SHP77 (cell line): ENCODE results near the gene SIRPA.

Source experiments
- DNase-seq, 2 experiments: peaks; one replicate each; lab custom pipeline; 2025; lab: John Stamatoyannopoulos, UW

Gene SIRPA

DNA sequence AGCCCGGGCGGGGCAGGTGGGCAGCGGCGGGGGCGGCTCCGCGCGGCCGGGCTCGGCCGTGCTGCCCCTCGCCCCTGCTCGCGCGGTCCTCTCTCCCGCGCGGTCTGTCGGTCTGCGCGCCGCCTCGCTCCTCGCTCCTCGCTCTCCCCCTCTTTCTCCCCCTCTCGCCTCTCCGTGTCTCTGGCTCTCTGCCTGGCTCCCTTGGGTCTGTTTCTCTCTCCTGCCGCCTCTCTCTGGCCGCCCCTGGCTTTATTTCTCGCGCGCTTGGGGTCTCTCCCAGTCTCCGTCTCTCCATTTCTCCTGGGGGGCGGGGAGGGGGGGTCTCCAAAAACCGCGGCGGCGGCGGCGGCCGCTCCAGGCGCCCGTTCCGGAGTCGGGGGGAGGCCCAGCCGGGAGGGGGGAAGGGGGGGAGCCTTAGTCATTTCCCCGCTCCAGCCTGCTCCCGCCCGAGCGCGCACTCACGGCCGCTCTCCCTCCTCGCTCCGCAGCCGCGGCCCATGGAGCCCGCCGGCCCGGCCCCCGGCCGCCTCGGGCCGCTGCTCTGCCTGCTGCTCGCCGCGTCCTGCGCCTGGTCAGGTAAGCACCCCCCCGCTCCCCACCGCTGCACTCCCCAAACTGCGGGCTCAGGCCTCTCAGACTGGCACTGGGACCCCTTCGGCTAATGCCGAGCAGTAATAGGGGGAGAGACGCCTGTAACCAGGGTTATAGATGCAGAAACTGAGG is at the start of gene SIRPA:
Gene SIRPA, plus strand, starts transcription at position 457 of the 723 bp plus-strand sequence. Its CDS starts 41 bp downstream, at position 498.
- DNase-seq, result no peak

DNA sequence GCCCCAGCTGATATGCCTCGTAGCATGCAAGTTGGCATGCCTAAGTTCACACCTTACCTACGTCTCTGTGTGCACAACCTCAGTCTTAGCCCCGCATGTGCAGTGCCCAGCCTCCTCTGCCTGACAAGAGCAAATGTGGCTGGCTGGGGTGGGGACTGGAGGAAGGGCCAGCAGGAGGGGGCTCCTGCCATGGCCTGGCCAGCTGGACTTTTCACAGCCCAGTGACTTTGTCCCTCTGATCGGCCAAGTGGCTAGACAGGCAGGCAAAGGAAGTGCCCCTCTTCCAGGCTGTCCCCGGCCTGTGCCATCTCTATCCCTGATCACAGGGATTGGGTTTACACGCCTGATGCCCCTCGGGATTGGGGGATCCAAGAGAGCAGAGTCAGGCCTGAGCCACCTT is 49.5 kb upstream of the SIRPA start:
- no peak for DNase-seq

DNA sequence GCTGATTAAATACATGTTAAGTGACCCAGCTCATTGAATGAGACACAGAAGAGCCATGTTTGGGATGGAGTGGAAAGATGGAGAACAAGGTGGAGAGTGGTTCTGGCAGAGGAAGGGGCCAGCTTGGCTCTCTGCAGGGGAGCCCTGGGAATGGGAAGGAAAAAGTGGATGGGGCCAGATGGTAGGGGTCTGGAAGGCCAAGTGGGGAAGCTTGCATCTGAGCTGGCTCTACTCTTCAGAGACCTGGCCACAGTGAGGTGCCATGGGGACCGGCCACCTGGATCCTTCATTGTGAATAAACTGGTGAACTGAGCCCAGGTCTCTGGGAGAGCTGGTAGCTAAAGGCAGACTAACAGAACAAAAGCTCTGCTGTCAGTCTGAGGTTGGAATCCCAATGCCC is 48.9 kb upstream of the SIRPA start:
- no peak for DNase-seq

DNA sequence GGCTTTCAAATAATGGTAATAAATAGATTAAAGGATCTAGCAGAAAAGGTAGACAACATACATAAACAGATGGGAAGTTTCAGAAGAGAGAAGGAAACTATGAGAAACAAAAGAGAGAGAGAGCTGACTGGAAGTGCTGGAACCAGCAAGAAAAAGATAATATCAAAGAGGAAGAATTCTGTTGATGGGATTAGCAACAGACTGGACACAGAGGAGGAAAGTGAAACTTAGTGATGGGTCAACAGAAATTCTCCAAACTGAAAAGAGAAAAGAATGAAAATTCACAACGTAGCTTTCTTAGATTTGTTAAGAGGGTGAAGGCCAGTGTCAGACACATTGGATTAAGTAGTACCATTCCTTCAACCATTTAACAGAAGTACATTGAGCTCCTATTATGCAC is 48.3 kb upstream of the SIRPA start:
- DNase-seq, result no peak

DNA sequence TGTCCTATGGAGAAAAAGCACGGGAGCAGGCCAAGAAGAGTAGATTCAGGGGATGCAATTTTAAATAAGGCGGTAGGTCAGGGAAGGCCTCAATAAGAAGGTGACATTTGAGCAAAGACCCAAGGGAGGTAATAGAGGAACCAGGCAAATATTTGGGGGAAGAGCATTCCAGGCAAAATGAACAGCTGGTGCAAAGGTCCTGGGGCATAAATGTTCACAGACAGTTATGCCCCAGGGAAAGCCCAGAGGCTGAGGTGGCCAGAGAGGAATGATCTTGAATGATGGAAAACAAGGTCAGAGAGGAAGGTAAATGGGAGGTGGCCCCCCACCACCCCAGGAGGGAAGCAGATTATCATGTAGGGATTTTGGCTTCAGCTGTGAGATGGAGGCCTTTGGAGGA is 47.4 kb upstream of the SIRPA start:
- no peak for DNase-seq

DNA sequence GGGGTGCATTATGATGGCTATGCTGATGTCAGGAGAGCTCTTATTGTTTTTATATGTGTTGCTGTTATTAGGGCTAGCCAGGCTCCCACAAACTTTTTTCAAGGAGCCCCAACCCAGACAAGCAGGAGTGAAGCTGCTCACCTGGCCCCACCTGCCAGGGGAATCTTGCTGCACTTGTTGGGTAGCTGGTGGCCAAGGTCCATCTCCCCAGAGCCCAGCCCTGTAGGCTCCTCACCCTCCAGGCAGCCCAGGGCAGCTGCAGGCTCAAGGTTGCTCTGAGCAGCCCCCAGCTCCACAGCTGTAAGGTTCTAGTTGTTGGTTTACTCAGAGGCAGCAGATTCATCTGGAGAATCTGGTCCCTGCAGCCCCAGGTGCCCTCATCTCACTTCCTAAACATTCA is 46.8 kb upstream of the SIRPA start:
- DNase-seq, result no peak

DNA sequence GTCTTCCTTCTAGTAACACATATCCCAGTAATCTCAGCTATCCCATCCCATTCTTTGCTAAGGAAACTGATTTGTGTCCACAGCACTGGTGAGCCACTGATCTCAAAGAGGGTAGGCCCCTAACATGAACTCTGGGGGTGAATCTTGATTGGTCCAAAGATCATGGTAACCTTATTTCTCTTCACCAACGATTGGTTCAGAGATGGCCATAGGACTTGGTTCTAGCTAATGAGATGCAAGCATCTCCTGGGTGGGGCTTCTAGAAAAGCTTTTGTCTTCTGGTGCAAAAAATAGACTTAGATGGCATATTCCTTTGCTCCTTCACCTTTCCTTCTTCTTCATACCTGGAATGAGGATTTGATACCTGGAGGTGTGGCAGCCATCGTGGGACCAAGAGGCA is 43.8 kb upstream of the SIRPA start:
- no peak for DNase-seq

DNA sequence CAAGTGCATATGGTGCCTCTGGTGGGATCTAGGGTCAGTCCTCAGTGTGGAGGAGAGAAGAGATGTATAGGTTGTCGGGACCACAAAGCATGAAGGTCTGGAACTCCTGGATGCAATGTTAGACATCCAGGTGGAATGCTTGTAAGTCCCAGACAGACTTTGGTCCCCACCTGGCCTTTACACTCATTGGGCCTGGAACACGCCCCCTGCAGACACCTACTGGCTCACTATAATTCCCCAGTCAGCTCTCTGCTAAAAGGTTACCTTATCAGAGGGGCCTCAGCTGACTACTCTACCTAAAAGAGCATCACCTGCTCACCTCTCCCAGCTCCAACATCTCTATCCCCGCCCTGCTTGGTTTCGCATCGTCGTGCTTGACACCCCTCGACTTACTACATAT is 41.7 kb upstream of the SIRPA start:
- DNase-seq, result no peak

DNA sequence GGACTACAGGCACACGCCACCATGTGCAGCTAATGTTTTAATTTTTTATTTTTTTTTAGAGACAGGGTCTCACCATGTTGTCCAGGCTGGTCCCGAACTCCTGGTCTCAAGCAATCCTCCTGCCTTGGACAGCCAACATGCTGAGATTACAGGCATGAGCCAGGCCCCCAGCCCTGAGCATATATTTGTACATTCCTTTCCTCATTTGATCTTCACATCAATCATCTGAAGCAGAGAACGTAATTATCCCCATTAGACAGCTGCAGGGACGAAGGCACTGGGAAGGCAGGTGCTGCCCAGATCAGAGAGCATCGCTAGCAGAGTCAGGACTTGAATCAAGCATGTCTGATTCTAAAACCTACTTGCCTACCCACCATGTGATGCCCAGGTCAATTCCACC is 41.0 kb upstream of the SIRPA start:
- DNase-seq, result peak in 1 of 2 experiments; percentile 8

DNA sequence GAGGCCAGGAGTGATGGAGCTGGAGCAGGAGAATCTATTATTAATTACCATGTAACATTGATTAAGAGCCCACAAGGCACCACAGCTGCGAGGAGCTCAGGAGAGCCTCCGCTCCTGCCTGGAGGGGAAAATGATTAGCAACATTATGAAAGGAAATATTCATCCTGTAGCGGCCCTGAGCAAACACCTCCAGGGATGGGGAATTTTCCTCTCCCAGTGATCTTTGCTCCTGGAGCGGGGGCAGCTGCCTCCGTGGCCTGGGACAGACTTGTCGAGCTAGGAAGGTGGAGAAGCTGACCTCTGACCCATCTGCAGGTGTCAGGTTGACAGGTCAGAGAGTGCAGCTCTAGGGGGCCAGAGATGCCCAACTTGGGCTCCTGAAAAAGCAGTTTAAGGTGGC is 40.1 kb upstream of the SIRPA start:
- no peak for DNase-seq

DNA sequence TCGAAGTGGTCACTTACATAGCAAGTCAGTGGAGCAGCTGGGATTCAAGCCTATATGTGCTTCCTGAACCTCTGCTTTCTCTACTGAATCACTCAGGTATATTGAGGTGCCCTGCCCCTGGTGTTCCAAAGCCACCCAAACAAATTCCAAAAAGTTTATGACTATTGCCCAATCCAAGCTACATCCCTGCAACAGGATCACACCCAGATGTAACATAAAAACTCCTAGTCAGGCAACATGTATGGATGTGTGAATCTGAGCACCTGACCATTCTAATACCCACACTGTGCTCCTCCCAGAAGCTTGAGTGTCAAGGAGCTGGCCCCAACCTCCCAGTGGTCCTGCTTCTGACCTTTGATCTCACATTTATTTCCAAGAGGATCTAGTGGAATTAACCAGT is 39.5 kb upstream of the SIRPA start:
- no peak for DNase-seq

DNA sequence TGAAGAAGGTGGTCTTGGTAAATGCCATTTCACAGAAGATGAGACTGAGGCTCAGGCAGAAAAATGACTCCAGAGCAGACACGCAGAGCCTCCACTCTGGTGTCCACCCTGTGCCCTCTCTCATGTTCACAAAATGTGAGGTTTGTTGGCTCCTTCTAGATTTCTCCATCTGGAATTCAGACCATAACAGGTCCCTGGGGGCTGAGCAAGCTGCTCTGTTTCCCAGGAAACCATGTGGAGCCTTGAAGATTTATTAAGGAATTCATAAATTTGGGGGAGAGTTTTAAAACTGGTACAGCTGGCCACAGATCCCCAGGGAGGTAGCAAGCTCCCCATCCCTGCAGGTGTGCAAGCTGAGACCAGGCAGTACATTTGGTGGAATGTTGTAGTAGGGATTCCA is 38.8 kb upstream of the SIRPA start:
- DNase-seq, result no peak

DNA sequence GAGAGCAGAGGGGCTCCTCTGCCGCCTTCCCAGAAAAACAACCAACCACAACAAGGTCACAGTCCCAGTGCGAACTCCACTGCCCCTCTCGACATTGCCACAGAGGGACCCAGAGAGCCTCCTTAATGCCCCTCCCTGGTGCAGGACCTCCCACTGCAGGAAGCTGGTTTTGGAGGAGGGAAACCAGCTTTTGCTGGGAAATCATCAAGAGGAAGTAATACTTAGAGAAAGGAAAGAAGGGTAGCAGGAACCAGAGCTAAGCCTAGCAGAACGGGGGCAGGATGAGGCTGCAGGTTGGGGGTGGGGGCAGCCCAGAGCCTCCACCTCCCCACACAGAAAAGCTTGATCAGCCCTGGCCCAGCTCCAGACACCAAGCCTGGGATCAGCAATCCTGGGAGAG is 37.7 kb upstream of the SIRPA start:
- no peak for DNase-seq

DNA sequence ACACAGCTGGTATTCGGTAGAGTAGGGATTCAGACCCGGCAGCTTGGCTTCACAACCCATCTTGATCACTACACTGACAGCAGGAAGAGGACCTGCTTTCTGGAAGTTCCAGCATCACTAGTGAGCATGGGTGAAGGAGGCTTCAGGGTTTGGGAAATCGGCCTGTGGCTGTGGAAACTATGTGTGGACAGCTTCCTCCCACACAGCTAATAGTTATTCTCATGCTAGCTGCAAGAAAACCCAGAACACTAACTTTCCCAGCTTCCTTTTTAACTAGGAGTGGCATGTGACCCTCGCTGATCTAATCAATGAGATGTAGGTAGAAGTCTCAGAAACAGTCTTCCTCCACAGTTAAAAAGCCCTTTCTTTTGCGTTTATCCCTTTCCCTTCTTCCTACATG is 36.3 kb upstream of the SIRPA start:
- no peak for DNase-seq

DNA sequence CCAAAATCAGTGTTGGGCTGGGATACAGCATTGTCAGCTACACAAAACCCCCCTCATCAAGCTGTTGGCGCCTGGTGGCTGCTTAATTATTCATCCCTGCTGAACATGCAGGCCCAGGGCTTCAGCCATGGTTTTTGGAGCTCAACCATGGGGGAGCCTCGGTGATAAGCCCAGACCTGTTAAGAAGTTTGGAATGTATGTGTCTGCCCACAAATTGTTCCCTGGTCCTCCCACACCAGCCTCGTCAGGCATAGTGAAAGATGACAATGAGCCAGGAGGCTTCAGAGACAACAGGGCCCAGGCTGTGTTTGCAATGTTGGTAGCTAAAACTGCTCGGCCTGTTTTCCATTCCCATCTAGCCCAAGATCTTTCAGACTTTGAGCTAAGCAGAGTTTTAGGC is 34.8 kb upstream of the SIRPA start:
- no peak for DNase-seq

DNA sequence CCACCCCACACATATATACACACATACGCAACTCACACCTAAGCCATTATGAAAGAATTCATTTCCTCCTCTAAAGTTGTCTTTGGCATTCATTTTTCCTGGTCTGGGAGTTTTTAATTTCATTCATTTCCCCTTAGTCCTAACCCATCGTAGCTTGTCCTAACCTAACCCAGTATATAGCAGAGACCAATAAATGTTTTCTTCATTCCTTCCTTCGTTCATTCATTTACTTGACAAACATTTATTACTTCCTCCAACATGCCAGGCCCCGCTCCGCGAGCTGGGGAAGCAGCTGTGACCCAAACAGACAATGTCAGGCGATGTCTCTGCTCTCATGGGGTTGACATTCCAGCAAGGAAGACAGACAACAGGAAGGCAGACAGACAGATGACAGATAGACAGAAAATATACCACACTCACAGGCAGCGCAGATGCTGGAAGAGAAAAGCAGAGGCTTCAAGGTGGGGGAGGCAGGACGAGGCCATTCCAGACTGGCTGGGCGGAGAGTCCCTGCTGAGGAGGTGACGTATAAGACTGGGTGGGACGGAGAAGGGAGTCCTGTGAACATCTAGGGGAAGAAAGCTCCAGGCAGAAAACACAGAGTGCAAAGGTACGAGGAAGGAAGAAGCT is 33.7 kb upstream of the SIRPA start:
- DNase-seq, result no peak

DNA sequence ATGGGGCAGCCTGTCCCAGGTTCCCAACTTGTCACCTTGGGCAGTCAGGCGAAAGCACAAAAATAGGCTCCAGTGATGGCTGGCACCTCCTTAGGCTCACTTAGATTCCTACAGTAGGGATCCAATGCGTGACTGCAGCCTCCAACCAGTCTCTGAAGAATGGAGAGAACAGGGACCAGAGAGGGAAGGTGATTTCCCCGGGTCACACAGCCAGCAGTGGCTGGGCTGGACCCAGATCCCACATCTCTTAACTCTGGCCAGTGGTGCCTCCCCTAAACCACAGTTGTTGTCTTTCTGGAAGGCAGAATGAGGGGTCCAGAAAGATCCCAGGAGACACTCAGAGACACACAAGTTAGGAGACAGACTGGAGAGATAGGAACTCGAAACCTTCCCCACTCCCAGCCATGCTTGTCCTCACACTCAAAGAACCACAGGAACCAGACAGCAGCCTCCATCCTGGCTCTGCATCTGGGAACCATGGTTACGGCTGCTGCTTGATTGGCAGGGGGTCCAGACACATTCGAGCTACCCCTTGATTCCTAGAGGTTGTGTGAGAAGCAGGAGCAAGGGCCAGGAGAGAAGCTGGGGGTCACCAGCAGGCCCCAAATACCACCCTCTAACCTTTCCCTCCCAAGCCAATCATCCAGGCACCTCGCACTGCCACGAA is 33.1 kb upstream of the SIRPA start:
- DNase-seq, result no peak

DNA sequence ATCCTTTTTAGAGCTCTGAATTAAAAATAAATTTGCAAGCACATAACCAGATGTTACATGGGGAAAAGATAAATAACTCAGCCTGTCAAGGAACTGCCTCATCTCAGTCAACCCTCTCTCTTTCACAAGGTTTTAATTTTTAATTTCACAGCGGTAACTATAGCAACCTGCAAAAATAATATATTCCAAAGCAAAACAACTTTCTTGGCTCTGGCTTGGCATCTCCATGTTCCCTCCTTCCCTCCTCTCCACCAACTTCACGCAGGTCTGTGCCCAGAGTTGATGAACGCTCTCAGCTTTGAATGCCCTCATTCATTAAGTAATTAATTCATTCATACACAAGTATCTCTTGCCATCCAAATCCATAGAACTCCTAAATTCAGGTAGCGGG is 32.5 kb upstream of the SIRPA start:
- DNase-seq, result no peak

DNA sequence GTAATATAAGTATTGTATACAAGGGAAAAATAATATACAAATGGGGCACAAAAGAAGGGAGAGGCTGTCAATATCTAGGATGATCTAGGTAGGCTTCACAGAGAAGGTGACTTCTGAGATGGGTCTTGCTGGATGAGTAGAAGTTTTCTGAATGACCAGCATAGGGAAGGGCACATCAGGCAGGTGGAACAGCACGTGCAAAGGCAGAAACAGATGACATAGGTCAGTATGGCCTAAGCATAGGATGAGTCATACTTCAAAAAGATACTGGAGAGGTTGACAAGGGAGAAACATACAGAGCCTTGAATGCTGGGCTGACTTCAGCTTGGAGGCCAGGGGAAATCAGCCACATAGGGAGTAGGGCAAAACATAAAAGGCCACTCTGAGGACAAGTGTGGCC is 31.9 kb upstream of the SIRPA start:
- no peak for DNase-seq

DNA sequence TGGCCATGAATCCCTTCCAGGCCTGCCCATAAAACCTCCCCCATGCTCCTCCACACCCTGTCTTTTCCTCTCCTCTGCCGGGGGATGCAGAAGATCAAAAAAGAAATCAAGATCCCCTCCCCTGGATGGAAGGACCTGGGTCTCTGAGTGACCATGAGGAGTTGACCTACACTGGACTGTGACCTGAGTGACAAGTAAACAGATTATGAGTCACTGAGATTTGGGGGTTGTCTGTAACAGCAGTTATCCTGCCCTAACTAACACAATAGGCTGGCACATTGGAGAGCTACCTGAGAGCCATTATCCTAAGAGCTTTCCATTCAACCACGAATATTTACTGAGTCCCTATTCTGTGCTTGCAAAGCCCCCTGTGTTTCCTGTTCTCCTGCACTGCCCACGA is 28.4 kb upstream of the SIRPA start:
- no peak for DNase-seq

DNA sequence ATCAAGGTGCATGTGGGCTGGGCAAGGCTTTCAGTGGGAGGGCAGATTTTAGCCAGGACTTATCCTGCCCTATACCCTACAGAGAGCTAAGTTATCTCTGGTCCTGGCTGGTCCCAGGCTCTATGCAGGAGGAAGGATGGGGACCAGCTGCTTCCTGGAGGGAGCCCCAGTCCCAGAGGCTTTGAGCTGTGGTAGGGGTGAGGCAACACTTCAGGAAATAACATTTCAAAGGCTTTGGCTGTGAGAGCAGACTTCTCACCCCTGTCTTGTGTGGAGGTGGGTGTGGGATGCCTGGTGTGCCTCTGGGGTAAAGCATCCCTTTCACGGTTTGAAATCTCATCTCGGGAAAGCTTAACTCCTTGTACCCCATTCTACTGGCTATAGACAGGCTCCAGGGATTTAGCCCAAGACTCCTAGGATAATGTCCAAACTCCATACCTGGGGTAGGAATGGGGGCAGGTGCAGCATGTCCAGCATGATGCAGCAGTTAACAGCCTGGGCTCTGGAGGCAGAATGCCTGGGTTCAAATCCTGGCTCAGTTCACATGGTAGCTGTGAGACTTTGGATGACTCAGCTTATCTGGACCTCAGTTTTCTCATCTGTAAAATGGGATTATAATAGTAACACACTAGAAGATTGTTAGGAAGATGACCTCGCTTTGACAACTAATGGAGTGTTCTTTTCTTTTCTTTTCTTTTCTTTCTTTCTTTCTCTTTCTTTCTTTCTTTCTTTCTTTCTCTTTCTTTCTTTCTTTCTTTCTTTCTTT is 27.5 kb upstream of the SIRPA start:
- no peak for DNase-seq

DNA sequence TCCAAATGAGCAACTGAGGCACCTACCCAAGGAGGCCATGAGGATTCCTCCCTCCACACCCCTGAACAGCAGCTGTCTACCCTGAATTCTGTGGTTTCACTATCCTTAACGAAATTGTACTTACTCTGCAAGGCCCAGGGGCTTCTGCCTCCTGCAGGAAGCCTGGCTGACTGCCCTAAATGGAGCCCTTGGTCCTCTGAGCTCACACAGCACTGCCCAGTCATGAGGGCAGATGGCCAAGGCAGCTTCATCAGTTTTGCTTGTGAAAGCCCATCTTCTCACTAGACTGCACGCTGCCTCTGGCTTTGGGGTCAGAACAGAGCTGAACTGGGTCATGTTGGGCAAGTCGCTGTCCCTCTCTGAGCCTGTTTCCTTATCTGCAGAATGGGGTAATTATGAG is 26.4 kb upstream of the SIRPA start:
- no peak for DNase-seq

DNA sequence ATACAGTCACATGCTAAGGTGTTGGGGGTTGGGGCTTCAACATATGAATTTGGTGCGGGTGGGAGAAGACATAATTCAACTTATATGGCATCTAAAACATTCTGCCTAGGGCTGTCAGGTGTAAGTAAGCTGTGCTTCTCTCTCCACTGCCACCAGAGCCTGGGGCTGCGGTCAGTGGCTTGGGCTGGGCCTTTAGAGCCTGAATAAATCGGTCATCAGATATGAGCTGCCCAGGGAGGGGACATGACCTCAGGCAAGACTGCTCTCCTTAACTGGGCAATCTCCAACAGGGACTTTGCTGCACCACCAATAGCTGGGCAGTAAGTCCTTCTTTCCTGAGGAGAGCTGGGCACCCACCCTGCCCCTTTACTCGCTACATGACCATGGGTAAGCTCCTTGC is 24.9 kb upstream of the SIRPA start:
- no peak for DNase-seq
